ENCODE measurements around the gene FBXW4.

FBXW4 gene

GRCh38 chr10:101693978-101694673, 844 bp downstream of the FBXW4 start:
- DNase-seq: peak; percentile 75

DNA sequence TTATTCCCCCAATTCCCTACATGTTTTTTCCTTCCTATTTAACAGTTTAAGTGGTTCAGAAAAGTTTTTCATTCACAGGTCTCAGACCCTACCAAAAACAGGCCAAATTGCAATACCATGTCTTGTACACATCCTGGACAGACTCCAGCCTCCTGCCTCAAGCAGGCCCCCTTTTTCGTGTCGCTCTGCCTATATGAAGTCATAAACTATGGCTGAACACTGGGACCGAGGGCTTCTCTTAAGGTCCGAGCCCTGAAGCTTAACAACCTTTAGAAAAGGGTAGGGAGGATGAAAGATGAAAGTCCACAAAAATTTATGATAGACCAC, 1.4 kb downstream of the FBXW4 start:
- peak; percentile 75 for DNase-seq

DNA sequence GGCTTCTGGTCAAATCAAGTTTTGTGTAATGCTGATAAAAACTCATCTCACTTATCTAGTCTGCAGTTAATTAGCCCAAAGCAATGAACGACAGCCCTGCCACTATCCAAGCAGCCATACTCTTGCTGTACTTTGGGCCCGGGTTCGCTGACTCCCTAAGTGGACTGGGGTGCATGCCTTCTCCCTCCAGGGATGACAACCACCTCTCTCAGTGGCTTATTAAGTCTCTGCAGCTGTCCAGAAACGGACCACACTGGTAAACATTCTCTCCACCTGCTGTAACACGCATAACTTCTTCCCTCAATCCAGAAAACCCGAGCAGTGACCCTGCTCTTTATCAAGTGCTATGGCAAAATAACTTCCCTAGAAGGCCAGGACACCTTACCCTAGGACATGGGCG, 3.9 kb downstream of the FBXW4 start:
- DNase-seq: no peak

DNA sequence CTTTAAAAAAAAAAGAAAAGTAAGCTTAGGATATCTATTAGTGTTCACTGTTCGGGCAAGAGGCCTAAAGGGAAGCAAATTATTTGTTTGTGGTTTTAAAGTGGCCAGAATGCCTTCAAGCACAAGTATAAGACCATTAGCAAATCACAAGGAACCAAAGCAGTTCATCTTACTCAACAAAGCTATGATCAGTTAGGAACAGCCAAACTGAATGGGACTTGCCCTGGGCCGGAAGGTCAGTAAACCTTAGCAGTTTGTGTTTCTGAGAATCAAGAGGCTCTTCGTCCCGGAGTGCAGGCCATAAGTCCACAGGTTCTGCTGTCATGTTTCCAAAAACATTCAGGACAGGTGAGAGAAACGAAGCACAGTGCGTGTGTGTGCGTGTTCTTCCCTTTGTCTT, 4.5 kb downstream of the FBXW4 start:
- no peak for DNase-seq

DNA sequence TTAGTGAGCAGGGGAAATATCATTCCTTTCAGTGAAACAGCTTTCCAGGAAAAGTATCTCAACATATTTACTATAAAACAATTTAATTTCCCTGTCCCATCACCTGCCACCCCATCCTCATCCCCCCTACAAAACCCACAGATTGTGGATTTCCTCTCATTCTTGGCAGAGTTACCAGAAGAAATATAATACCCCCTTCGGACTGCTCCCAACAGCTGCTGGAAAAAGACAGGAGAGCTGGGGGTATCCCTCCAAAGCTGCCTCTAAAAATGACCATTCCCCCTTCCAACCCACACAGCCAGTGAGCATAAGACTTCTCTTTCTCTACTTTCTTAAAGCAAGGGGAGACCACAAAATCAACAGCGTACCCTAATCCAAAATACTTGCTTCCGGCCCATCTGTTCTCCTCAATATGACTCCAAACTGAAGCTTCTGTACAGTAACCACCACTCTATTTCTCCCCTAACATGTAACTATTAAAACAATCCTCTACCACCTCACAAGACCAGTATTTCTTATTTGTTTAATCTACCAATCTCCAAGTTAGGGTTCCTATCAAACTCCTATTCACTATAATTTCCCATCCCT, 7.8 kb downstream of the FBXW4 start:
- DNase-seq: no peak

DNA sequence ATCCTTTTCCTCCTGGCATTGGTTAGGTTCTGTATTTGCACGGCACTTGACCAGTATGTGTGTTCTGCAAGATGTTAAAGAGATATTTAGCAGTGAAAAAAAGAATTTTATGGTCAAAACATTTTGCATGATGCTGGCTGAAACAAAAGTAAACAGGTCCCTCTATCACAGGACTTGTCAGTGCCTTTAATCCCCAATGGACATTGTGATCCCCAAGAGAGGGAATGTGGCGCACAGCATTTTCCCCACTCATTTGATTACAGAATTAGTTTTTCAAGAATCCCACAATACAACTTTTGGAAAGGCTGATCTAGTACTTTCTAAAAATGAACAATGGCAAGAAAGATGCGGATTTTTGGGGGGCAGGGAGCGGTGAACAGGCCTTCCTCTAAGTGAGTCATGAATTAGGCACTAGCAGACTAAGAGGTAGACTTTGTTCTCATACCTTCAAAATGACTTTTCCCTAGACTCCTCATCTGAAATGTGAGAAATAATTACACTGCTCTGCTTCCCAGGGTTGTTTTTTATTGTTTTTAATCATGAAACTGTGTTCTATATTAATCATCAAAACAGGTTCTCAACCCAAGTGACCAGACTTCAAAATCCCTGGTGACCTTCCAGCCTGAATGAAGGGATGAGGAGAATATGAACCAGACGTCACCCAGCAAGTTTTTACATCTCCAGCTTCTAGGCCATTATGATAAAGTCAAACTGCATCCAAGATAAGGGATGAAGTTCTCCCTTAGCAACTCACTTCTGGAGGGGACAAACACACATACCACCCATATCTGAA, 8.6 kb downstream of the FBXW4 start:
- no peak for DNase-seq

GRCh38 chr10:101684782-101685181, 10.2 kb downstream of the FBXW4 start:
- DNase-seq: no peak

DNA sequence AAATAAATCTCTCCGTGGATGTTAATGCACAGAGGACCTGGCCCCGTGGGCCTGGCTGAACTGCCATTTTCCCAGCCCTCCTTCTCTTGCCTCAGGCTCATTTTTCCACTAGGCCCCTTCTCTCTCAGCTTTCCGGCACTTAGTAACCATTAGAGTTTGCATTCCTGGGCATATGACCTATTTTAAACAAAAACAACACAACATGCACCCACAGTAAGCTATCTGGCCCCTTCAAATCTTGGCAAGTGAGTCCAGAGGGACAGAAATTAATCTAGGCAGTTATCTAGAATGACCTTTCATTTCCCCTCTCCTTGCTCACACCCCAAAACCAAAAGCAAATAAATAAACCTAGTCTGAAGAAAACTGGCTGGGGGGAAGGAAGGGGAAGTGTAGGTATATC, 11.7 kb downstream of the FBXW4 start:
- no peak for DNase-seq

DNA sequence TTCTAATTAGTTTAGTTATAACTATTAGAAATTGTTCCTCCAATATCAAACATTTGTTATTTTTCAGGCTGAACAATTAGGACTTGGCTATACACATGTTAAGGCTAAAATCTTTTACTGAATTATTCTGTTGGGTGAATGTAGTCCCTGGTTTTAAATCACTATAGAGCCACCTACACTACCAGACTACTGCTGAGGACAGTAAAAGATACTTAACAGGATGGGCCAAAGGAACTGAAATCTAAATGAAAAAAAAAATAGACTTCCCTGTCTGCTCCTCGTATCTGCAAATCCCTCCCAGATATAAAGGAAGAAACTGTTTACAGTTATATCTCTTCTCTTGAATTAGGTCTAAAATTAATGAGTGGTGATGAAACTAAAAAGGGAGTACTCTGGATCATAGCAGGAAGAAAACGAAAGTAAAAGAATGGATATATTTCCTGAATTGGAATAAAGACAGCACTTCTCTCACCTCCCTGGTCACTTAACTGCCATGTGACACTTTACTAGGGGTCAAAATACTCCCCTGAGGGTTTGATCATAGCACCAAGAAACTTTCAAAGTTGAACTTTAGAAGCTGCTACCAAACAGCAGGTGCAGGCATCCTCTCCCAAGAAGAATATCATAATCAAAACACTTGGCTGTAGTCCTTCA, 12.7 kb downstream of the FBXW4 start:
- DNase-seq: no peak

DNA sequence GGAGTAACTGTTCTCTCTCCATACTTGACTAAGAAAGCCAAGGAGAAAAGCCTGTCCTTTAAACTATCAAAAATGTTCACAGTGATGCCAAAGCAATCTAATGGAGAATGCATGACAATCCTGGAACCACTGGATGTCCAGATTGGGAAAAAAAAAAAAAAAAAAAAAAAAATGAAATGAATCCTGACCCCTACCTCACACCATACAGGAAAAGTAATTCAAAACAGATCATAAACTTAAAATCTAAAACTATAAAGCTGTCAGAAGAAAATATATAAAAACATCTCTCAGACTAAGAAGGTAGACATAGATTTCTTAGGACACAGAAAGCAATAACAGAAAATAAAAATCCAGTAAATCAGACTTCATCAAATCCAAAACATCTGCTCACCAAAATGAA, 18.4 kb downstream of the FBXW4 start:
- no peak for DNase-seq

DNA sequence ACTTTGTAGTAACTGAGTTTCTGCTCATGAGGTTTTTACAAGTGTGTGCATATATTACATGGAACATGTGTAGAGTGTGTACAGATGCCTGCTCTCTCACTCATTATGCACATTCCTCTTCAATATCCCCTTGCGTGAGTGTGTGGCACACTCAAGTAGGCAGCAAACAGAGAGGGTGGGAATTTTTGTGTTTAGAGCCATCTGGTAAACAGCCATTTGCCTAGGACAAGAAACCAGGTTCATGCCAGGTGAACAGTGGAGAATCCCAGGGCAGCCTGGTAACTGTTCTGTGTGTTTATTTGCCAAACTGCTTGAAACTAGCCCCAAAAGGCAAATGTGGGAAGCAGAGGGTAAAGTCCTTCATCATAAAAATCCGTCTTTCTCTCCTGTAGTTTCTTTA, 19.9 kb downstream of the FBXW4 start:
- DNase-seq: no peak

DNA sequence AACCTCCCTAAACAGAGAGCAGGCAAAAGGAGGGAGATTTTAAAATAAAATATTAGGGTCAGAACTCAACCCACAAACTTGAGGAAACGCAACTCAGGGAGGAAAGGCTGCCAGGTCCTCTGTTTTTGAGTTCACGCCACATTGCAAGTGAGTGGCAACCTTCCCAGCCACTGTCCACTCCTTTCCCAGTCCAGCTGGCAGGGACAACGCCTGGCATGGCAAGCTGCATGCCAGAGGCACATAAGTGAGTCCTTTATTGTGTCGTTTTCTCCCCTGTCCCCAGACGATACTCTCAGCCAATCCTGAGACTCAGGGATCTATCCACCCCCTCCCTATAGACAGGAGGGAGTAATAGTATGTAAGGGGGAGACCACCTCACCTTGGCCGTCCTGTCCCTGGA, 22.4 kb downstream of the FBXW4 start:
- no peak for DNase-seq

- no peak for DNase-seq
Measured at GRCh38 chr10:101671453-101671852, 23.5 kb downstream of the FBXW4 start.

DNA sequence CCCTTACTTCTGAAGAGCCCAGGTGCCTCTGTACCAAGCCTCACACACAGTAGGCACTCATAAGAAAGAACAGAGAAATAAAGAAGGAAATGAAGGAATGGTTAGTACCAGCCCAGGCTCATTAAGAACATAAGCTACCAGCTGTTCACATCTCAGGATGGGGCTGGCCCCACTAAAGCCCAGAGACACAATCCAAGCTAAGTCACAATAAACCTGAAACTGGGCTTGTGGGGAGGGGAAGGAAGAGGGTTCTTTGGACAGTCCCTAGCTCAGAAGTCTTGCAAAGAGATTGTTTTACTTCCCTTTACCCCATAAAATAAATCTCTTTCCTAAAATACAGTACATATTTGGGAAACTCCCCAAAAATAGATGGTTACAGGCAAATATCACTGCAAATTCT, 24.3 kb downstream of the FBXW4 start:
- DNase-seq: no peak

DNA sequence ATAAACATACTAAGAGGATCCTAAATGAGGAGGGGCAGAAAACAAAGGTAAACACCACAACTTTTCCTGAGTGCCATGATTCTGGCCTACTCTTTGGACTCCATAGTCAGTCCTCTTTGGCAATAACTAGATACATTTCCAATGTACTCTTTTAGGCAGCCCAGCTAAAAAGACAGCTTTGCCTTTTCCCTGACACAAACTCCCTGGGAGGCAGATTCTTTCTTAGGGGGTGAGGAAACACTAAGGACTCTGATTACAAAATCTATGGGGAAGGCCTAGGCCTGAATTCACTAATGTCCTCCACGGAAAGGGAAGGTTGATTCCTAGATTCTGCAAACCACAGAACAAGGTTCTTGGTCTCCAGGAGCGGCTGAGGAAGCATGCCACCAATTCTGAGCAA, 25.8 kb downstream of the FBXW4 start:
- DNase-seq: no peak

DNA sequence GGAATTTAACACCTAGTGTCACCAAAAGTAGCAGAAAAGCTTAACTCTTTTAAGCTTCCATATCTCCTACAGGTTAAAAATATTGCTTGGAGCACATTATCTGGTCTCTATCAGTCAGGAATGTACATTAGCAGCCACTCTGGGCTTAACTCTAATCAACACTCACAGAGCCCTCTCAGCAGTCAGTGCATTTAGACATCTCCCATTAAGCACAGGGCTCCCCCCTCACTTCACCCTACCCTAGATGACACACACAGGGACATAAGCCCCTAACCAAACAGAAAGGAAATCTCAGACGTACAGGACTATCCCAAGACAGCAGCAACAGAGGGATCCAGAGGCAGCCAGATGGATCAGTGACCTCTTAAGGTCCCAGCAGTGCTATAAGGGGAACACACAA, 26.4 kb downstream of the FBXW4 start:
- no peak for DNase-seq

DNA sequence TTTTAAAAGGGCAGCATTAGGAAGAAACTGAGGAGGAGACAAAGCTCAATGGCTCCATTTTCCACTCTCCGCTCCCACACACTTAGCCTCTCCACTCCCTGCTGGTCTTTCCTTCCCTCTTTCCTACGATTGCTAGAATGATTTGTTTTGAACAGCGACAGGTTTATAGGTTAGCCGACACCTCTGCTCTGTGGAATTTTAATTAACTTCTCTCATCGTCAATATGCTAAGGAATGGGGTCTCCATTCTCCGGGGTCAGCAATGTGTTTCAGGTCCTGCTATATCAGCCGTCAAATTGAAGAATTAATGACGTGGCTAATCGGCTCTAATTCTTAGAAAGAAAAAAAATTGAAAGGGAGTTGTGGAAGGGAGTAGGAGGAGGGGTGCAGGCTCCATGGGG, 28.9 kb downstream of the FBXW4 start:
- DNase-seq: no peak

DNA sequence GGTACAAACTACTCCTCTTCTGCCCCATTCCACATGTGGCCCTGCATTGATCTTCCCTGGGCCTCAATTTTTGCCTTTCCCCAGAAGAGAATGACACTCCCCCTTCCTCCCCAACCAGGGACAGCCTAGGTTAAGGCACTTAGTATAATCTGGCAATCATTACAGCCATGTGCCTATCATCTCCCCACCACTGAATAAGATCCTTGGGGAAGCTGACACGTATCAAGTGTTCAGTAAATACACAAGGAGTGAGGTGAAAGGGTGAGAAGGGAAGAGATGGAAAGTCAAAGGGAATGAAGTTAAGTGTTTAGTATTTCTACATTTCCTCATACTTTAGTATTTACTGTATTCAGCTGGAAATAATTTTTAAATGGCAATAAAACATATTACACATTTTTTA, 31.9 kb downstream of the FBXW4 start:
- no peak for DNase-seq

DNA sequence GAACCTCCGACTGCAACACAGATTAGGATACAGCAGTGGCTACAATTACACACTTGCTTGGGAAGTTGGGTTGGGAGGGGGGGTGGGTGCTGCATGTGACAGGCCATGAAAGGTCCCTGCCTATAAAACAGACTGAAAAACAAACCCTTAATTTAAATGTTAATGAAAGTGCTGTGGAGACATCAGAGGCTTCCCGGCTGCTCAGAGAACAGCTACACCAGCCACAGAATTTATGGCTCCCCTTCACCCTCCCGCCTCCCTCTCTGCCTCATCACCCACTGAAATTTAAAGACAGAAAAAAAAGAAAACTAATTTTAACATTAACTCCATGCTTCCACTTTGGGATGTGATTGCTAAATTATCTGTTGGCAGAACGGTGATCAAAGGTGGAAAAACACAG, 34.7 kb downstream of the FBXW4 start:
- DNase-seq: no peak

DNA sequence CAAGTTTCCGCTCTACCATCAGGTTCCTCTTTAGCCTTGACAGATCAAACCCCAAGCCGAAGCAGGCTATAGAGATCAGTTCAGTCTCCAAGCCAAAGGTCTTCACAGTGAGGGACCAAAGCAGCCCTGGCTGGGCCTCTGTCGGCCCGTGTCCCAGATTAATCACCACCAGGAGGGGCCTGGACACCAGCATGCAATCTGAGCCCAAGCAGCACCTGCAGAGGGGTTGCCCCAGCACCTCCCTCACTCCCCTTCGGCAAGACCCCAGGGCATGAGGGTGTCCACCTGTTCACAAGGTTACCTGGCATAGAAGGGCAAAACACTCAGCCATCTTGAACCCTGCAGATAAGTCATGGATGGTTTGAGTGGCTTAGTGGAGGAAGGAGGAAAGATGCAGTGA, 36.0 kb downstream of the FBXW4 start:
- no peak for DNase-seq

DNA sequence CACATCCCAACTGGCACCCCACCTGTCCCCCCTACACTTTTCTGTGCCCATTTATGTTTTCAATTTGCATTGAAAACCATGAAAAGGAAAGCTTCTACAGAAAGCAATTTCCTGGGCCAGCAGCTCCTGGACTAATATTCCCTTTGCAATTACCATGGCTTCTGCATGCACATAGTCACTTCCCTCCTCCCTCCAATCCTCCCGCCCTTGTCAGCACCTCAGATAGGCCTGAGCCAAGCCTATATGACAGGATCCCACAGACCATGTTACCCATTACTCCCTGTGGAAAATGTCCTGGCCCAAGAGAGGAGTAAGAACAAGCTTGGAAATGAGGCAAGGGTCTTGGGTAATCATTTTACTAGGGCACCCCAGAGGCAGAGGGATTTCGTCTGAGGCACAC, 38.1 kb downstream of the FBXW4 start:
- no peak for DNase-seq

GRCh38 chr10:101655570-101655969, 39.4 kb downstream of the FBXW4 start:
- no peak for DNase-seq

DNA sequence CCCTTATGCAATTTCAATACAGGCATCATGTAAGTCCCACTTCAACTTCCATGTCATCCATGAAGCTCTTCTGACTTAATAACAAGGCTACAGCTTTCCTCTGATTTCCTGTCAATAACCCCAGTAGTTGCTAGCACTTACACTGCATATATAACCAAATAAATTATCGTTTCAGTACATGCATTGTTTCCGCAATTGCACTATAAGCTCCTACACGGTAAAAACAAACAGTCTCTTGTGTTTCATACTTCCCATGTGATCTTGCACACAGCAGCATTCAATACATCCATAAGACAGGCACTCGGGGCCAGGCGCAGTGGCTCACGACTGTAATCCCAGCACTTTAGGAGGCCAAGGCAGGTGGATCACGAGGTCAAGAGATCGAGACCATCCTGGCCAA, 41.4 kb downstream of the FBXW4 start:
- no peak for DNase-seq

DNA sequence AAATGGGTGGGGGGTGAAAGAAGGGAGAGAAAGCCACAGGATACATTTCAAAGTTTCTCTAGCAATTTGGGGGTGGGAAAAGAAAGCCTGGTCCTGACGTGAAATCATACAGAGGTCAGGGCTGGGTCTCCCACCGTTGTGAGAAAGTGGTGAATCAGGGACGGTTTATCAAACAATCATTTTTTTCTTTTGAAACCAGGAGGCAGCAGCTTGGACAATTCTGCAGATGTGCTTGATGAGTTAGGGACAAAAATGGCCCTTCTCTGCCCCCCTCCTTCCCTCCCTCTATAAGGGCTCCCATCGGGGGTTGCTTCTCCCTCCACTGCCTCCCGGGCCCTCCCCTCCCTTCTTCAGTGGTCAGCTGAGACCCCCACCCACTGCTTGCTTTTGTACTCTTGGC, 43.6 kb downstream of the FBXW4 start:
- no peak for DNase-seq

Data from NCI-H526 treated with DMSO at 0.1 percent for 48 hours (cell line).